ENCODE data around the gene EAF2. TPM values are rescaled to one million over a fixed set of nuclear protein-coding genes. Genes with fewer than 3 reads are reported as not detected.

The EAF2 gene
- polyA plus RNA-seq, 4 donors: 7.8 to 10.6 (median 7.8) TPM

Other genes starting within 250 kb of the EAF2 start
- gene FBXO40, start 241.8 kb upstream of the EAF2 start, polyA plus RNA-seq (ENCODE audit: insufficient read length in 4 of 4): under 1 TPM; 0.02 to 0.05 (median 0.04) TPM
- gene HCLS1, start 174.3 kb upstream of the EAF2 start, polyA plus RNA-seq (ENCODE audit: insufficient read length in 4 of 4): 1 to 10 TPM; 5.5 to 8.3 (median 6.3) TPM
- gene GOLGB1, start 85.5 kb upstream of the EAF2 start, polyA plus RNA-seq (ENCODE audit: insufficient read length in 4 of 4): 10 to 100 TPM; 68.1 to 92.1 (median 81.4) TPM
- 10 to 100 TPM; 29.1 to 40.7 (median 39.2) TPM for gene IQCB1, start 149 bp upstream of the EAF2 start, polyA plus RNA-seq (ENCODE audit: insufficient read length in 4 of 4)
- 10 to 100 TPM in 3 of 4 donors, 1 to 10 TPM in 1; 7.3 to 16.6 (median 14.4) TPM for gene SLC15A2, start 59.2 kb downstream of the EAF2 start, polyA plus RNA-seq (ENCODE audit: insufficient read length in 4 of 4)
- 1 to 10 TPM; 8.0 to 9.2 (median 8.6) TPM for gene ILDR1, start 187.0 kb downstream of the EAF2 start, polyA plus RNA-seq (ENCODE audit: insufficient read length in 4 of 4)
- 1 to 10 TPM; 1.7 to 2.5 (median 2.0) TPM for gene CD86, start 220.2 kb downstream of the EAF2 start, polyA plus RNA-seq (ENCODE audit: insufficient read length in 4 of 4)

Measured in left renal cortex interstitium (tissue), 4 donors.